Astrocyte of the cerebellum (primary cell): ENCODE measurements around the gene PGM5.

Experiments
- DNase-seq: peaks from one replicate; pipeline ENCODE4 v3.0.0-alpha.2; 2011; ENCODE audit warnings: low read depth
- H3K4me3 ChIP-seq: 2 replicates; pipeline ENCODE4 v1.5.1; 2011; ENCODE audit warnings: mild to moderate bottlenecking, low read depth, low read length, moderate library complexity
- CTCF ChIP-seq: IDR thresholded peaks from 2 replicates; pipeline ENCODE4 v1.5.1; 2012; ENCODE audit warnings: low read length, low read depth, moderate library complexity, mild to moderate bottlenecking; ENCODE audit errors: missing control alignments
- in situ Hi-C: cut with HindIII; loops from 2 replicates; pipeline ENCODE4 v1.10.0; 2017; ENCODE audit warnings: low sequenced_read_pairs

The PGM5 gene

GRCh38 chr9:68495247-68495646 lies 138.8 kb downstream of the PGM5 start:
- in situ Hi-C loops = no loop called here
- no peak overlapping the region for H3K4me3 ChIP-seq
- DNase-seq = no peak
- no peak for TF ChIP-seq CTCF

GRCh38 chr9:68496356-68496755 lies 139.9 kb downstream of the PGM5 start:
- TF ChIP-seq CTCF = no peak
- in situ Hi-C loops = no loop called here
- H3K4me3 ChIP-seq = no peak overlapping the region
- no peak for DNase-seq

GRCh38 chr9:68497629-68498028 lies 141.2 kb downstream of the PGM5 start:
- no peak for TF ChIP-seq CTCF
- H3K4me3 ChIP-seq = no peak overlapping the region
- in situ Hi-C loops = no loop called here

GRCh38 chr9:68498816-68499215 lies 142.4 kb downstream of the PGM5 start:
- no peak for TF ChIP-seq CTCF
- in situ Hi-C loops = no loop called here
- H3K4me3 ChIP-seq = no peak overlapping the region
- DNase-seq = no peak

More at GRCh38 chr9:68497629-68498028, 141.2 kb downstream of the PGM5 start:
- DNase-seq = no peak

- H3K4me3 ChIP-seq = no peak overlapping the region
- TF ChIP-seq CTCF = no peak
- DNase-seq = no peak
- in situ Hi-C loops = no loop called here
Observed at GRCh38 chr9:68500457-68501381, 144.3 kb downstream of the PGM5 start.

GRCh38 chr9:68502279-68502678 lies 145.9 kb downstream of the PGM5 start:
- no peak overlapping the region for H3K4me3 ChIP-seq
- in situ Hi-C loops = no loop called here
- DNase-seq = no peak
- no peak for TF ChIP-seq CTCF
